Tibial nerve (tissue), 4 donors: ENCODE data around the gene LMBR1. TPM values are rescaled to one million over a fixed set of nuclear protein-coding genes. Genes with fewer than 3 reads are reported as not detected.

Experiments
- DNase-seq, 2 donors: peaks; one replicate each; pipeline ENCODE4 v3.0.0-alpha.2; 2019; ENCODE audit warnings: low spot score in 2 of 2
- H3K27ac ChIP-seq, 4 donors: fragments of 200-600 bp; sonication (generic) in 3 of 4; one replicate each; pipeline ENCODE4 v1.5.1; 2017 to 2019; ENCODE audit warnings: mild to moderate bottlenecking in 1 of 4
- H3K27me3 ChIP-seq, 2 donors: fragments of 200-600 bp; sonication (generic) in 1 of 2; one replicate each; pipeline versions ENCODE4 v1.5.1 to v1.6.0; 2017 to 2019
- H3K36me3 ChIP-seq, 3 donors: fragments of 200-600 bp; sonication (generic); one replicate each; pipeline ENCODE4 v1.5.1; 2018 to 2019
- H3K4me1 ChIP-seq, 4 donors: fragments of 200-600 bp; sonication (generic) in 3 of 4; one replicate each; pipeline ENCODE4 v1.5.1; 2017 to 2019
- H3K4me3 ChIP-seq, 4 donors: fragments of 200-600 bp; sonication (generic) in 3 of 4; one replicate each; pipeline ENCODE4 v1.5.1; 2017 to 2019; ENCODE audit warnings: mild to moderate bottlenecking in 1 of 4, moderate library complexity in 1 of 4
- H3K9me3 ChIP-seq, 4 donors: fragments of 200-600 bp; sonication (generic) in 3 of 4; one replicate each; pipeline ENCODE4 v1.5.1; 2017 to 2019
- EP300 ChIP-seq, 2 donors: sonication (generic); formaldehyde crosslinking; IDR thresholded peaks; one replicate each; pipeline ENCODE4 v1.6.1; 2017; ENCODE audit warnings: antibody characterized with exemption in 2 of 2, mild to moderate bottlenecking in 1 of 2
- POLR2A ChIP-seq, 2 donors: fragments of 450-650 bp; IDR thresholded peaks; one replicate each; pipeline ENCODE4 v1.6.1; 2017; ENCODE audit warnings: antibody characterized with exemption in 2 of 2, mild to moderate bottlenecking in 2 of 2, moderate library complexity in 2 of 2
- WGBS, 2 donors: methylation state at CpG; one replicate each; pipeline ENCODE4 v1.1.5; 2018; 5-methylcytosine and 5-hydroxymethylcytosine counted together
- total RNA-seq, 4 donors: library from RNA; depleted of rRNA; stranded (reverse); fragments of >200 nt; gene quantifications; one replicate each; pipeline ENCODE4 v1.1.0, GENCODE V29; 2016
- TF ChIP-seq, protein P1 (sequence below), 5 experiments: fragments of 200-600 bp in 3 of 5; fragments of 450-650 bp in 2 of 5; sonication (generic) in 3 of 5; IDR thresholded peaks; one replicate each; pipeline ENCODE4 v1.5.1; 2016 to 2019; ENCODE audit warnings: antibody characterized with exemption in 5 of 5, mild to moderate bottlenecking in 3 of 5, moderate library complexity in 2 of 5

Gene LMBR1
- total RNA-seq, 4 donors from 2014 or later, result 48.1 to 139 (median 77.3) TPM

DNA sequence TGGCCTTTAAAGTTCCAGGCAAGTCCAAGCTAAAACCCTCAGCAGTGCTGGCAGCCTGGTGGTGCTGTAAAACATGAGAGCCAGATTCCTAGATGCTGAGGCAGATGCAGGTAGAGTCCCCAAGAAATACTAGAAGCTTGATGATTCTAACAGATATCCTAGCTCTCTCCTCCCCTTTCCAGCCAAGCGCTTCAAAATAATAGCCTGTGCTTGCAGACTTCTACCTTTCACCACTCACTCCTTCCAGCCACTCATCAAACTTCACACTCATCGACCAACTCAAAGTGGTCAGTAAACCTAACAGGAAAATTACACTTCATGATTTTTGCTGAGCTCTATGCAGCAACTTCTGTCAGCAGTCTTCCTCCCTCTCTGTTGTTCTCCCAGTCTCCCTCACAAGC, 50.2 kb downstream of the LMBR1 start:
- 65 to 73% methylated on average over 2 of the region's 2 CpGs for WGBS, 2 donors
- no peak overlapping the region for H3K27ac ChIP-seq

DNA sequence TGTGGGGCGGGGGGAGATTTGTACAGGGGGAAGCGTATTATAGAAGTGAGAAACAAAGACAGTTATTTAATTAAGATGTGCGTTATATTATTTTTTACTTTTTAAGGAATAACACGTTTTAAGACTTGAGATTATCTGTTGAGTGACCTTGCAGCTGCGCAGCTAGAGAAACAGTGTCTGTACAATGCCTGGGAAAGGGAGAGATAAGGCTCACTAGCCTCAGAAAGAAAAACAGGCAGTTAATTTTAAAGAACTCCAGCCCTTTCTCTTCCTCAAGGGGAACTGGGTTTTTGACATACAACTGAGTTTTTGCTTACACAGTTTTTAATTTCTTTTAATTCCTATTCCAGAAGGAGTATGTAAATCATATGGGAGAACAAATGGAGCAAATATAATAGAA, 50.7 kb downstream of the LMBR1 start:
- H3K9me3 ChIP-seq, result no peaks in the 10 kb centered on the region
- H3K36me3 ChIP-seq, result no peaks in the 10 kb centered on the region
- H3K4me3 ChIP-seq, result no peak overlapping the region
- TF ChIP-seq POLR2A (IDR thresholded peaks at IDR 0.05), result no peak
- TF ChIP-seq EP300 (IDR thresholded peaks at IDR 0.05), result no peak
- TF ChIP-seq, protein P1, sequence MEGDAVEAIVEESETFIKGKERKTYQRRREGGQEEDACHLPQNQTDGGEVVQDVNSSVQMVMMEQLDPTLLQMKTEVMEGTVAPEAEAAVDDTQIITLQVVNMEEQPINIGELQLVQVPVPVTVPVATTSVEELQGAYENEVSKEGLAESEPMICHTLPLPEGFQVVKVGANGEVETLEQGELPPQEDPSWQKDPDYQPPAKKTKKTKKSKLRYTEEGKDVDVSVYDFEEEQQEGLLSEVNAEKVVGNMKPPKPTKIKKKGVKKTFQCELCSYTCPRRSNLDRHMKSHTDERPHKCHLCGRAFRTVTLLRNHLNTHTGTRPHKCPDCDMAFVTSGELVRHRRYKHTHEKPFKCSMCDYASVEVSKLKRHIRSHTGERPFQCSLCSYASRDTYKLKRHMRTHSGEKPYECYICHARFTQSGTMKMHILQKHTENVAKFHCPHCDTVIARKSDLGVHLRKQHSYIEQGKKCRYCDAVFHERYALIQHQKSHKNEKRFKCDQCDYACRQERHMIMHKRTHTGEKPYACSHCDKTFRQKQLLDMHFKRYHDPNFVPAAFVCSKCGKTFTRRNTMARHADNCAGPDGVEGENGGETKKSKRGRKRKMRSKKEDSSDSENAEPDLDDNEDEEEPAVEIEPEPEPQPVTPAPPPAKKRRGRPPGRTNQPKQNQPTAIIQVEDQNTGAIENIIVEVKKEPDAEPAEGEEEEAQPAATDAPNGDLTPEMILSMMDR (IDR thresholded peaks at IDR 0.05), result no peak
- H3K4me1 ChIP-seq, result peaks cover 0 to 5% (median 0%) of the 10 kb centered on the region in 4 donors
- H3K27me3 ChIP-seq, result no peaks in the 10 kb centered on the region
- DNase-seq, result no peak
- H3K27ac ChIP-seq, result no peak overlapping the region
- 81 to 82% methylated on average over 5 of the region's 5 CpGs for WGBS, 2 donors

More for the DNA sequence above, 50.2 kb downstream of the LMBR1 start:
- Histone ChIP-seq H3K27me3 (no peaks in the 10 kb centered on the region), H3K9me3 (no peaks in the 10 kb centered on the region), H3K4me1 (peaks cover 0 to 5% (median 0%) of the 10 kb centered on the region in 4 donors), H3K4me3 (no peak overlapping the region), H3K36me3 (no peaks in the 10 kb centered on the region)
- no peak for DNase-seq
- TF ChIP-seq, protein P1 (IDR thresholded peaks at IDR 0.05), result no peak
- no peak for TF ChIP-seq POLR2A (IDR thresholded peaks at IDR 0.05)

DNA sequence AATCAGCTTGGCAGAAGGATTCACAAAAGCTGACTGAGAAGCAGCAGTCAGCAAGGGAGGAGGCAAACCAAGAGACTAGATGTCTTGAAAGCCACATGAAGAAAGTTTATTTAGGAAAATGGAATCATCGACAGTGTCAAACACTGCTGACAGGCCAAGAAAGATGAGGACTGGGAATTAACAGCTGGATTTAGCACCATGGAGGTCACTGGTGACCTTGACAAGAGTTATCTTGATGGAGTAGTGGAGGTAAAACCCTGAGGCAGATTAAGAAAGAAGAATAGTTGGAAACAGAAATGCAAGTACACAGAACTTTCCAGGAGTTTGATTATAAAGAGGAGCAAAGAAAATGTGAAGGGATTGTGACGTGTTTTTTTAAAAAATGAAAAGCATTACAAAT, 51.5 kb downstream of the LMBR1 start:
- WGBS, 2 donors, result 87% methylated on average over 2 of the region's 2 CpGs
- TF ChIP-seq POLR2A (IDR thresholded peaks at IDR 0.05) (no peak), EP300 (IDR thresholded peaks at IDR 0.05) (no peak)
- TF ChIP-seq, protein P1 (IDR thresholded peaks at IDR 0.05), result no peak
- Histone ChIP-seq H3K27ac (no peak overlapping the region), H3K4me1 (peaks cover 0 to 5% (median 0%) of the 10 kb centered on the region in 4 donors), H3K27me3 (no peaks in the 10 kb centered on the region), H3K36me3 (peaks cover 0 to 6% (median 0%) of the 10 kb centered on the region in 3 donors), H3K4me3 (no peak overlapping the region), H3K9me3 (no peaks in the 10 kb centered on the region)
- no peak for DNase-seq

DNA sequence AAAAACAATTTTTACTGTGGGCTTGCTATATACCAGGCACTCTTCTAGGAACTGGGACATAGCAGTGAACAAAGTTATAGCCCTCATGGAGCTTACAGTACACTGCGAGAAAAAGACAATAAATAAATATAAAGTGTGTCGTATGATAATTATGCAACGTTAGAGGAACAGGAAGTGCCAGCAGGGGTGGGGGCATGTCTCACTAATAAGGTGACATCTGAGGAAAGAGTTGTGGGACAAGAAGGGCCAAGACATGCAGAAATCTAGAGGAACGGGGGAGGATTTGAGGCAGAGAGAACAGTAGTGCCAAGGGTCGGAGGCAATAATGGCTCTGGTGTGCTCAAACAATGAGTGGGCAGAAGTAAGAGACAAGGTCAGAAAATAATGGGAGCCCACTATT, 52.8 kb downstream of the LMBR1 start:
- DNase-seq, result no peak
- Histone ChIP-seq H3K36me3 (peaks cover 0 to 9% (median 0%) of the 10 kb centered on the region in 3 donors), H3K27ac (no peak overlapping the region), H3K9me3 (no peaks in the 10 kb centered on the region), H3K4me3 (no peak overlapping the region), H3K27me3 (no peaks in the 10 kb centered on the region), H3K4me1 (no peaks in the 10 kb centered on the region)
- 77 to 78% methylated on average over 5 of the region's 5 CpGs for WGBS, 2 donors
- TF ChIP-seq, protein P1 (IDR thresholded peaks at IDR 0.05), result no peak
- no peak for TF ChIP-seq EP300 (IDR thresholded peaks at IDR 0.05)
- TF ChIP-seq POLR2A (IDR thresholded peaks at IDR 0.05), result no peak

DNA sequence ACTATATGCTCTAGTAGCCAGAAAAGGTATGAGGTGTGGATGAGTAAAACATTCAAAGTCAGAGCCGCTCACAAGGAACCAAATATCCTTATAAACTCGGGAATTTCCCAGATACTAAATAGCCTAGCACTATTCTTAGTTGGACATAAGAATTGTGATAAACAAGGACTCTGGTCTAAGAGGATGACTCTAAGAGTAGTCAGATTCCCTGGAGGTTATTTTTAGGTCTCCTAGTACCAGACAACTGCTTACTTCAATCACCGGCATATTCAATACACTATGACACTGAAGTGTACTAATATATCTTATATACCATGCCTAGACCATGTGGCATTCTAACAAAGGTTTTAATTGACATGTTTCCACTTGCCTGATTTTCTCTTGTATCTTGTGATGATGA, 56.5 kb downstream of the LMBR1 start:
- no peaks in the 10 kb centered on the region for H3K4me1 ChIP-seq
- WGBS, 2 donors, result 80 to 83% methylated on average over 3 of the region's 3 CpGs
- no peaks in the 10 kb centered on the region for H3K9me3 ChIP-seq
- no peaks in the 10 kb centered on the region for H3K27me3 ChIP-seq
- H3K27ac ChIP-seq, result no peak overlapping the region
- TF ChIP-seq, protein P1 (IDR thresholded peaks at IDR 0.05), result no peak
- no peak for TF ChIP-seq POLR2A (IDR thresholded peaks at IDR 0.05)
- TF ChIP-seq EP300 (IDR thresholded peaks at IDR 0.05), result no peak
- DNase-seq, result no peak
- H3K4me3 ChIP-seq, result no peak overlapping the region
- peaks cover 0 to 32% (median 0%) of the 10 kb centered on the region in 3 donors for H3K36me3 ChIP-seq
